ENCODE results near the gene TBX2.
"Not testable (repeated sequence)": the region's sequence is repeated elsewhere in the genome, so short reads cannot be mapped to it uniquely, and the experiment has no call there.

Gene TBX2

DNA sequence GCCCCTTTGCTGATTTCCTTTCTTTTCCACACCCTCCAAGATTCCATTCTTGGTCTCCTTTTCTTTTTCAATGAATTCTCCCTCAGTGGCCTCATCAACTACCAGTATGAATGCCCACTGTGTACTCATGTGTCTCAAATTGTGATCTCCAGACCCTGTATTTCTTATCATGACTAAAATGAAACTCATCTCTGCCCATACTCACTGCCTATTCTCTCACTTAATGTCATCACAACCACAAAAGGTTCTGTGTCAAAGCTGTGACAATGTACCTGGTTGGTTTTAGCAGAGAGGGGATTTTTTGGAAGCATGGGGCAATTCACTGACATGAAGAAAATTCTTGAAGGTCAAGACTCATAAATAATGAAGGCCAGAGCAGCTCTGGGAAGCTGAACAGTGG, 41.1 kb downstream of the TBX2 start:
- DNase-seq = no peak

DNA sequence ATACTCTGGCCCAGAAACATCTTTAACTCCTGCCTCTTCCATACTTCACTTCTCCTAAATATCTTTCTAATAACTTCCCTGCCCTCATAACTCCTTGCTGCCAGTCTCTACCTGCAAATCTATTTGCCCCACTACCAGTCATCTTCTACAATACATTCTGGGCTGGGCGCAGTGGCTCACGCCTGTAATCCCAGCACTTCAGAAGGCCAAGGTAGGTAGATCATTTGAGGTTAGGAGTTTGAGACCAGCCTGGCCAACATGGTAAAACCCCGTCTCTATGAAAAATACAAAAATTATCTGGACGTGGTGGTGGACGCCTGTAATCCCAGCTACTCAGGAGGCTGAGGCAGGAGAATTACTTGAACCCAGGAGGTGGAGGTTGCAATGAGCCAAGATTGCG, 41.9 kb downstream of the TBX2 start:
- not testable (repeated sequence) for DNase-seq

DNA sequence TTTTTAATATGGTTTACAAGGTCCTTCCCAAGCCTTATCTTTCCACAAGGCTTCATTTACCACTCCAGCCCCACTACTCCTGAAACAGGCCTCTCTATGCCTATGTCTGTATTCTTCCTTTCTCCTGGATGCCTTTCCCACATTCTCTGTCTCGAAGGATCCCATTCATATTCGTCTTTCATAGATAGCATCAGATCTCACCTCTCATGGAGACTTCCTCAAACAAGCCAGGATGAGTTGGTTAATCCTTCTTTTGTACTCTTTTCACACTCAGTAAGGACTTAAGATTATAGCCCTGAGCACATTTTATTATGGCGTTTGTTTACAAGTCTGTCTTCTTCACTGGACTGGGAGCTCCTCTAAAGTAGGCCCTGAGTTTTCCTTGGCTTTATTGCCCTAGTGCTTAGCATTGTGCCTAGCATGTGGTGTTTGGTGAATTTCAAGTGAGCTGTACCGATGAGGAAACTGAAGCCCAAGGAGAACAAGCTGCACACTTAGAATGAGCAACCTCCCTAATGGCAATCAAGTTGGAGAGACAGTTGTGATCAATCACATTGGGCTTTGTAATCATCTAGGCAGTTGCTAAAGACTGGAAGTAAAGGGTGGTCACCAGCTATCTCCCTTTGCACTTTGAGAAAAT, 42.6 kb downstream of the TBX2 start:
- no peak for DNase-seq

DNA sequence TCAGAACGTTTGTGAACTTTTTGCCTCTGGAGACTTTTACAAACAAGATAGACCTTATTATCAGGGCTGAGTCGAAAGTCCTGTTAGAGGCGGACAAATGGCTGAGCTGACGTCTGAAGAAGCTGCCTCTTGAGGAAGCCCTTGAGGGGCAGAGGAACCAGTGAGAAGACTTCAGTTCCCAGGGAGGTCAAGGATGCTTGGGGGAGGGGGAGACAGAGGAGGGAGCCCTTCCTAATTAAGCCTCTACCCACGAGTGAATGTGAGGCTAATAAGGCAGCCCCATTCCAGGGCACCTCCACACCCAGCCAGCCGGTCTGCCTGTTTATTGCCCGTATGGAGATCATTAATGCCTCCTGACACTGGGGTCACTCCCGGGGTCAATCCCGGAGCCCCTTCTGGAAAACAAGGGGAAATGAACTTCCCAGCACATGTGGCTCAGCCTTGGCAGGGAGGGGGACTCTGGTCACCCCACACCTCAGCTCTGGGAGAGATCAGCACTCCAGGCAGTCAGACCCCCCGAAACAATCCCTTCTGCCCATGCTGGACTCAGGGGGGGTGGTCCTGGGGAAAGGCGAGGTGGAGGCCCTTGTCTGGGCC, 43.3 kb downstream of the TBX2 start:
- DNase-seq = no peak

DNA sequence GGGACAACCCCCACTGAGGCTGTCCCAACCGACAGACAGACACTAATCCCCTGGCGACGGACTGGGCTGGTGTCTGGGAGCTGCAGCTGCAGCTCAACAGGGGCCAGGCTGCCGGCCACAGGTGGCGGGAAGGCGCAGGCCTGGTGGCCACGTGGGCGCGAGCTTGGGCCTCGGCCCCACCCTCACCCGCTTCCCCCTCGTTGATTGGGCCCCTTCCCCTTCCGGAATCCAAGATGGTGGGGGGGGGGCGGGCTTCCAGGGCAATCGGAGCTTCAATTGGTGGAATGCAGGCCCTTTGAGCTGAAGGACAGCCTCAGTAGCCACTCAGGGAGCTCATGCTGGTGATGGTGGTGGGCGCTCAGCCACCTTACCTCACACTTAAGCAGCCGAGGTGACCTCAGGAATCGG, 43.8 kb downstream of the TBX2 start:
- DNase-seq = no peak

DNA sequence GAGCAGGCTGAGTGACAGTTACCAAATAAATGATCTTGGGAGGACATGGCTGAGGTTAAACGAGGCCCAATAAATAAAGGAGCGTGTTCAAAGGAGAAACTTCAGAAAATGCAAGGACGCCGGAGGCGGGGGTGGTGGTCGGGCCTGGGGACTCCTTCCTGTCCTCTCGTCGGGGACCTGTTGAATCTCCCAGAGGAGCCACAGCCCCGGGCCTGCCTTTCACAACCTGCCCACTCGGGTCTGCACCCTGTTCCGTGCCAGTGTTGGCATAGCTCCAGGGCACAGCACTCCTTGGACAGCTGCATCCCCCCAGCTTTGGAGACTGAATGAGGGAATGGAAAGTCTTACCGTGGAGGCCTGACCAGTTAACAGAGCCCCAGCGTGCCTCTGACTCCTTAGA, 44.4 kb downstream of the TBX2 start:
- DNase-seq = no peak

DNA sequence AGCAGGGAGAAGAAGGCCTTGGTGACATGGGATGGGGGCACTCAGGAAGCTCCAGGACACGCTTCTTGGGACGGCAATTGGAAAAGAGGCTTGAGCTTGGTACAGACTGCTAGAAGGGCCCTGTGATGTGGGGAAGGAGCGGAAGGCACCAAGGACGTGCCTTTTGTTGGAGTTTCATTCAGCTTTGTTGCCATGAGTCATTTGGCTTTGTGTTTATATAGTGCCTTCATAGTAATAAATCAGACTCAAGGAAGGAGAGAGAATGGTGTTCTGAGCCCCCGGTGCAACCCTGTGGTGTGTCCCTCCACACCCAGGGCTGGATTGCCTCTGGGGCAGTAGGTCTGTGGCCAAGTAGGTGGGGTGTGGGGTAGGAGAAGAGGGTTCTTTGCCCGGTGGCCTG, 45.2 kb downstream of the TBX2 start:
- no peak for DNase-seq

DNA sequence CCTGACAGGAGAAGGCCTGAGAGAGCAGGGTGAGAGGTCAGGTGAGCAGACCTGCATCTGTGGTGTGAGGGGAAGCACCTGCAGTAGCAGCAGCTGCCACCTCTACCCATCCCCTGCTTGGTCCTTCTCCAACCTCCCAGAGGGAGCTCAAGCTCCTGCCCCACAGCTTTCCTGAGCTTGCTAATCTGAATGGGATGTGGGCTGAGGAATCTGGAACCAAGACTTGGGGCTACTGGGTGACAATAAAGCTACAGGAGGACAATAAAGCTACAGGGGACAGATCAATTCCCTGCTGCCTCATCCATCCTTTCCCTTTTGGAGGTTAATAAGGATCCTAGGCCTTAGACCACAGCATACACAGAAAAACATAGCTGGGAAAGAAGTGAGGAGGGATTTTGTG, 47.7 kb downstream of the TBX2 start:
- no peak for DNase-seq

DNA sequence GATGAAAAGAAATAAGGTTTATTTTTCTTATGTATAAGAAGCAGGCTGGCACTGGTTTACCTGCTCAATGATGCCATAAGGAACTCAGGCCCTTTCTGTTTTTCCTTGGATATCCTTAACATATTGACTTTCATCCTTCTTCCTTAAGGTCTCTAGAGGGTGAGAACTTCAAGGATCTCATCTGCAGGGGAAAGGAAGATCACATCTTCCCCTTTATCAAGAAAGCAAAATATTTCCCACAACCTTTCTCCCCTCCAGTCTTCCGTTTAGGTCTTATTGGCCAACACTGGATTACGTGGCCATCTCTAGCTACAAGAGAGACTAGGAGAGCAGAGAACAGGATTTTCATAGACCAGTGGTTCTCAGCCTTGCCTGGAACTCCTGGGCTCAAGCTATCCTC, 48.4 kb downstream of the TBX2 start:
- DNase-seq = no peak

DNA sequence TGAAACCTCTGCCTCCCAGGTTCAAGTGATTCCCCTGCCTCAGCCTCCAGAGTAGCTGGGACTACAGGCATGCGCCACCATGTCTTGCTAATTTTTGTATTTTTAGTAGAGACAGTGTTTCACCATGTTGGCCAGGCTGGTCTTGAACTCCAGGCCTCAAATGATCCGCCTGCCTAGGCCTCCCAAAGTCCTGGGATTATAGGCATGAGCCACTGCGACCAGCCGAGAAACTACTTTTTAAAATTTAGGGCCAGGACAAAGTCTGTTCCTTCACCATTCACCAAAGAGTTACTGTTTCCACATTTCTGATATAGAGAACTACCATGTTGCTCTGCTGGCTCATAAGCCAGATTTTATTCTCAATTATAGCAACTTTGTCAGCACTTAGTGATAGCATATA, 49.5 kb downstream of the TBX2 start:
- DNase-seq = not testable (repeated sequence)

DNA sequence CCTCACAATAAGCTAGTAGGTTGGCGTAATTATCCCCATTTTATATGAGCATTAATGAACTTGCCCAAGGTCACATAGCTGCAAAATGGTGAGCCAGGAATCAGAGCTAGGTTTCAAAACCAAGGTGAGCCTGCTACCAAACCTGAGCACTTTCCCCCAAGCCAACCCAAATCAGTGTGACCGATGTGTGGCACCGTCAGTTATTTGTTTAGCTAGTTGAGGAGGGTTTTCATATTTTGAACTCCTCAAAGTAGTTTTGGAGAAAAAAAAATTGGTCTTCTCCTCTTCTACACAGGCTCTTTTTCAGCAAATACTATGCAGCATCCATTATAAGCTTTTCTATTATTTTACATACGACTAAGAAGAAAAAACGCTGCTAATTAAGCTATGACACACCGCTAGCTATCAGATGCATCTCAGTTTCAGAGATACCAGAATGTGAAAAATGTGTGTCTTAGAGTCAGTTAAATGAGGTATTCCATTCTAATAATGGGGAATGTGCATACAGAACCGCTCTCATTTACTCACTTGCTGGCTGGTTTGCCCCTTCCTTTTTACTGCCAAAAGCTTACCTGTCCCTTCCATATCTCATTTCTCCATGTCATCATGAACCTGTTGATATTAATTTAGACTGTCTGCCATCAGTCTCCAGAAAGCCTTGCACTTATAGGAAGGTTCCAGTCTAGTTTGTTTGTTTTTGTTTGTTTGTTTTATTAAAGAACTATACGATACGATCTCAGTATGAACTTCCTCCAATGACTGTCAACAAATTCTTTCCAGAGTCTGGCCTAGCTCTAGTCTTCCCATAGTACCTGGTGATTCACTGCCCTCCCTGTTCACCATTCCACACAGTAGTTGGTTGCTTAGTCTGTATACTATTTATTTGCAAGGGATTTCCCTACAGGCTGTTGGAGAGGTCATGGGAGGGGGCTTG, 50.3 kb downstream of the TBX2 start:
- no peak for DNase-seq

DNA sequence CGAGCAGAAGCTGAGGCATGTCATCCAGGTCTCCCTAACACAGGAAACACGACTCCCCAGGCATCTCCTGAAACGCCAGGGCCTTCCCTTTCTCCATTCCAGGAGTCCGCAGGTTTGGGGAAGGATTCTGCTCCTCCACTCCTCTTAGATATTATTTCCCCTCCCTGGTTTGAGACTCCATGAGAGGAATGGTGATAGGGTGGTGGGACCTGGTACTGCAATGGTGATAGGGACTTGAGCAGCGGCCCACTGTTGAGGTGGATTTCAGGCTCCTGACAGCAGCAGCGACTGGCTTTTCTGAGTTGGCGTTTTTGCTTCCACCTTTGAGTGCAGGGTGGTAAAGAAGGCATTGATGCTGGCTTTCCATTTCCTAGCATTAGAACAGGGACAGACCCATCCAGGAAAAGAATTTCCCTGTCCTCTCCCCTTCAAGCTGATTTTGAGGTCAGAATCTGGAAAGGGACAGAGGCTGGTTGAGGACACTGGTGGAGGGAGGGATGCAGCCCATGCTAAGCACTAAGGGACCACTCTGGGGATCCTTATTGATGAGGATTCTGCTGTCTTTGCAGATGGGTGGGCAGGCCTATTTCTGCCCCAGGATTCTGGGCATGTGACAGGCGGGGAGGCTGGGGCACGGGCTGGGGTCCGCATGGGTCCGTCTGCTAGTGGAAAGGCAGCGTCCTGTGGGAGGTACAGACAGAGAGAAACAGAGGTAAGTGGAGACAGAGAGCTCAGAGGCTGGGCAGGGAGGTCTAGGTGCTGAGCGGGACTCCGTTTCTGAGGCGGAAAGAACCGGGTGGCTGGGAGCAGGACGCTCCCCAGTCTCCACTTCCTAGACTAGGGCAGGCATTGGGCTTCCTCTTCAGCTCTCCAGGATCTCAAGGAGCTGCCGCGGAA, 51.2 kb downstream of the TBX2 start:
- DNase-seq = no peak

DNA sequence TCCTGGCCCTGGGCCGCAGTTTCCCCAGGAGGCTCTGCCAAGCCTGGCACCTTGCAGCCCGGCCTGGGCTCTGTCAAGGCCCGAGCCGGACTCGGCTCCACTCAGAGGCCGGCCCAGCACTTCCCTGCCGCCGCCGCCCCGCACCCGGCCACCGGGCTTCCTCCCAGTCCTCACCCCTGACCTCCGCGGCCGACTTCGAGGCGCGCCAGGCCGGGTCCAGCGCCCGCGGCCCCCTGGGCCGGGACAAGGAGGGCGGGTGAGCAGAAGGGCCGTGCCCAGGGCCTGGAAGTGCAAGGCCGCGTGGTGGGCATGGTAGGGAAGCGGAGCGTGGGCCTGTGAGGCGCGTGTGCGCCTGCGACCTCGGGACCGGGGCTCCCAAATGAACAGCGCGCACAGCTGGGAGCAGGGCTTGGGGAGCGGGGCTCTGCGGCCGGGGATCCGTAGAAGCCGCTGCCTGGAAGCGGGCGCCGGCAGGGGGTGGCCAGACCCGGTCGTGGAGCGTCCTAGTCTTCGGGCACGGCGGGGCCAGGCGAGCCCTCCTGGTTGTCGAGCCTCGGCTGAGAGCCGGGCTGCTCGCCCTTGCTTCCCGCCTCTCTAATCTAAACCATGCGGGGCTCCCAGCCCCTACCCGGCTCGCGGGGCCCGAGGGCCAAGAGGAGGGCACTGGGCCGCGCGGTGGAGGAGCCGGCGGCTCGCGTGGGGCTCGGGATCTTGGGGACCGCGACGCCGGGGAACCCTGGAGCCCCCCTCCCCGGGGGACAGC, 52.1 kb downstream of the TBX2 start:
- no peak for DNase-seq

DNA sequence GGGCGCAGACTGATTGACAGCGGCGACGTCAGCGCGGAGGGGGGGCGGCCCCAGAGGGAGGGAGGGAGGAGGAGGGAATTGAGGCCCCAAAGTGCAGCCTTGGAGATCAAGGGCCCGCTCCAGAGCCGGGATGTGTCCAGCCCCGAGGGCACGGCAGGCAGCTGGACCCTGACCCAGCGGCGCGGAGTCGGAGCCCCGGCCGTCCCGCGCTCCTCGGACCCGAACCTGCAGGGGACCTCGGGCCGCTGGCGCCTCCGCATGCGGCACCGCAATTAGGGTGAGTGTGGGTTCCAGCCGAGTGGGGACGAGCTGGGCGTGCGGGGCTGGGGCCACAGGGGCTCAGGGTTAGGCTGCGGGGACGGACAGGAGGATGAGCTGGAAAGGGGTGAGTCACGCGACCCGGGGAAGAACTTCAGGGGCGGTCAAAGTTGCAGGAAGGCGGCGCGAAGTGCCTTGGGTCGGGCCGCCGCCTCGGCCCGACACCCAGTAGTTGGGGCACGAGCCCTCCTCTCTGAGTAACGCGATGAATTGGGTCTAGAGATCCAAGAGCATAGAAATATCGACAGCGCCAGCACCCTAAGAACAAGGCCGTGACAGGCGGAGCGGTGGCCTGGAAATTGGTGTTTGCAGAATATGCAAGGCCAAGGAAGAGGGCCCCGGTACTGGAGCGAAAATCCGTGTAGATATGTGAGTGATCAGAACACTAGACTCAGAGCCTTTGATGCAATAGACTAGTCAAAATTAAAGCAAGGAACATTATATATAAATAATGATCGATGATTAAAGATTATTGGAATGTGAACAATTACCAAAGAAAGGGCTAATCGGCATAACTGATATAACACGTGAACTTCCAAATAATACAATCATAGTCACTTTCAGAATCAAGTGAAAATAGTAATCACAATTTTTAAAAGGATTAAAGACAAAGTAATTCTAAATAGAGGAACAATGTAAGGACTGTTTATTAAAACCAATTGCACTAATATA, 53.0 kb downstream of the TBX2 start, which contains the start of gene TBX4:
TSS of gene TBX4 (plus strand) at position 122 of the 990 bp plus-strand sequence. CDS start 4,069 bp downstream, outside the sequence.
- DNase-seq = no peak

DNA sequence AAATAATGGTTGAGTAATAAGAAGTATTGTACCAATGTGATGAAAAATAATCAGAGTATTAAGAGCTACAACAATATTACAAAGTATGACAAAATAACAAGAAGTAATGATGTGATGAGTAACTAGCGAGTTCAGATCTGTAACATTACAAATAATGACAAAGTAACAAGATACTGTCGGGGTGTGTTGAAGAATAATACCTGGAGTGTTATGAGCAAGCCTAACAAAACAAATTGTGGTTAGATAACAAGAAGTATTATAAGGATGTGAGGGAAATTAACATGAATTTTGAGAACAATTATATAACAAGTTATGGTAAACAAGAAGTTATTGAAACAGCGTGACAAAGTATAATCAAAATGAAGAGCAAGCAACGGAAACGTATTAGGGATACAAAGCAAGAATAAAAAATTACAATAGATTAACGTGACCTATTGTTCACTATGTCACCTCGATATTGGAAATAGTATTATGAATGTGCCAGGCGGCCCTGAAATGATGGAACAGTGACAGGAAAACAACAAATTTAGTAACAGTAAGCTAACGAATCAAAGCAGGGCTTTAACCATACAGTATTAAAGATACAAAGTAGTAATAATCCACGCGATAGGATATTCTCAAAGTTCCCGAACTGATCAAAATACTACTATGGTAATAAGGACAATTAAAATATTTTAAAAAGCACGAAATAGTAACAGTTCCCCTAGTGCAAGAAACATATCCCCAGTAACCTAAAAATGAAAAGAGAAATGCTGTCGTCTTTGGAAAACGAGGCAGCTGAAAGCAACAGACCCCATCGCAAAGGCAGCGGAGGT, 54.1 kb downstream of the TBX2 start:
- DNase-seq = no peak

DNA sequence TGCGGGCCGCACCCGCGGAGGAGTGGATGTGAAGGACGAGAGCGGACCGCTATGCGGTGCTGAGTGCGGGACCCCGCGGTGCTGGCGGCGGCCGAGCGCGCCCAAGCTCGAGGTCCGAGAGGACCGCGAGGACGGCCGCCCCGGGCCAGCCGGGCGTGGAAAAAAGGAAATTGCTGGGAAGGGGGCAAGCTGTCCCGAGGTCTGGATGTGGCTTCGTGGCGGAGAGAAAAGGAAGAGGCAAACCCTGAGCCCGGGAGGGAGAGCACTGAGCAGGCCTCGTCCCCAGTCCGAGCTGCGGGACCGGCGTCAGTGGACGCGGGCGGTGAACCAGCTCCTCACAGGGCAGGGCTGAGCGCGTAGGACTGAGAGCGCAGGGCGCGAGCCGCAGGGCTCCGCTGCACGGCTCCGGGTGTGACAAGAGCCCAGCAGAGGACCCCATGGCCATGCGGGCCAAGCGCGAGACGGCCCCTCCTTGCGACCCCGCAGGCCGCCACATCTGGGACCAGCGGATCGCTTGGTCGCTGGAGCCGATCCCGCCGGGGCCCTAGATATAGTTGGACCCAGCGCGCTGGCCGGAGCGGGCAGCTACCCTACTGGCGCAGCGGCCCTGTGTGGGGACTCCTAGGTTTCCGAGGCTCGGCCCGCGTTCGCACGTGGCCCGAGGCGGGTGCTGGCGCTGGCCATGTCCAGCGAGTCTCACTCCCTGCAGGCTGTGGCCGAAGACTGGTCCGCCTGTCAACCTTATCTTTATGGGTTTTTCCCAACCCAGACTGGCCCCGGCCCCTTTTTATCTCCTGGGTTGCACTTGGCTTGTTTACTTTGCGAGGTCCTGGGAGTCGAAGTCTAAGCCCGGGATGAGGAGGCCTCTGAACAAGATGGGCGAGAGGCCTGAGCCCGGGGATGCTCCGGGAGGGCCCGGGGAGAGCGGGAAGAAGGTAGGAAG, 55.0 kb downstream of the TBX2 start:
- DNase-seq = no peak

DNA sequence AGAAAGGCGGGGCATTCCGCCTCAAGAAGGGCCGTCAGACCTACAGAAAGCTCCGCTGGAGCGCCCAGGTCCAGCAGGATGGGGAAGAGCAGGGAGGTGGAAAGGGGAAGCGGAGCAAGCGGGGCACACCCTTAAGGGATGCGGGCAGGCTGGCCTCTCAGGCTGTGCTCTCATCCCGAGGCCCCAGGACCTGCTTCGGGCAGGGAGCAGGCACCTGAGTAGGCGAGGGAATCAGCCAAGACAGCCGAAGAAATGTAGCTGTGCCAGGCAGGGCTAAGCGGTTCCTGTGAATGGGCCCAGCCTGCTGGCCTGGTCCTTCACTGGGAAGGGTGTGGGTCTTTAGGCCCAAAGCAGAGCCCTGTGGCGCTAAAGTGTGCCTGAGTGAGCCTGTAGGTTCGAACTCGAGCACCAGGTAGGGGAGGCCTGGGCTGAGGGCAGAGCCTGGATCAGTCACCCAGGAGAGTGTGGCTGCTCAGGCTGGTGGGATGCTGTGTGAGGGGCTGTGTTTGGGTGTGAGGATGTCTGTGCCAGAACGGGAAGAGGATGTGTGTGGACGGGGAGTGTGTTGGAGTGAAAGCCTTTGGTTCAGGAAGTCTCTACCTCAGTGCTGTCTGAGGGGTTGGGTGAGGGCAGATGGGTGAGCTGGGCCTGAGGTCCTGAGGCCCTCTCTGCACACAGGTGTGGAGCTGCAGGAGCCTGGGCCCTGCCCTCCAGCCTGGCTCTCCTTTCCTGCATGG, 55.8 kb downstream of the TBX2 start:
- no peak for DNase-seq
